Activated CD8-positive, alpha-beta memory T cell treated with anti-CD3 and anti-CD28 coated beads, Interleukin-2, amount 50 U/mL, for 24 hours (primary cell): ENCODE data around the gene MESD.

Experiments
- DNase-seq: peaks from one replicate; pipeline ENCODE4 v3.0.0-alpha.2; 2020; ENCODE audit errors: extremely low read depth

The MESD gene

GRCh38 chr15:80989518-80990478, at the start of gene MESD:
TSS of gene MESD (minus strand) at chr15:80989819. CDS start at chr15:80989791, 28 bp downstream.
- DNase-seq: peak; percentile 92

GRCh38 chr15:81038975-81039607, 49.5 kb upstream of the MESD start:
- DNase-seq: no peak

- no peak for DNase-seq
Observed at GRCh38 chr15:81037952-81038743, 48.5 kb upstream of the MESD start.

- no peak for DNase-seq
Observed at GRCh38 chr15:81033508-81033907, 43.9 kb upstream of the MESD start.

- no peak for DNase-seq
Observed at GRCh38 chr15:81032818-81033217, 43.2 kb upstream of the MESD start.

GRCh38 chr15:81032355-81032754, 42.7 kb upstream of the MESD start:
- no peak for DNase-seq

- DNase-seq: no peak
Observed at GRCh38 chr15:81031203-81031602, 41.6 kb upstream of the MESD start.

GRCh38 chr15:81030301-81030750, 40.7 kb upstream of the MESD start:
- no peak for DNase-seq

GRCh38 chr15:81029414-81030300, 40.0 kb upstream of the MESD start:
- DNase-seq: no peak

- DNase-seq: no peak
Observed at GRCh38 chr15:81026836-81027599, 37.4 kb upstream of the MESD start.

GRCh38 chr15:81025721-81026370, 36.2 kb upstream of the MESD start:
- DNase-seq: no peak

GRCh38 chr15:81024936-81025335, 35.3 kb upstream of the MESD start:
- DNase-seq: no peak

- DNase-seq: no peak
Observed at GRCh38 chr15:81024265-81024872, 34.8 kb upstream of the MESD start.

- DNase-seq: no peak
Observed at GRCh38 chr15:81023483-81024264, 34.1 kb upstream of the MESD start.

- no peak for DNase-seq
Observed at GRCh38 chr15:81021321-81021720, 31.7 kb upstream of the MESD start.

- DNase-seq: no peak
Observed at GRCh38 chr15:81018197-81018596, 28.6 kb upstream of the MESD start.

GRCh38 chr15:81016489-81017068, 27.0 kb upstream of the MESD start:
- no peak for DNase-seq
